HCT116 (cell line): ENCODE data around the gene C2orf92. TPM values are rescaled to one million over a fixed set of nuclear protein-coding genes. Genes with fewer than 3 reads are reported as not detected.

Experiments
- ATAC-seq: fragments of 200-7000 bp; cut with Tn5 transposase; 2 replicates; pipeline ENCODE4 v1.9.1; 2020; ENCODE audit warnings: mild to moderate bottlenecking, moderate library complexity
- BruUV-seq: library from RNA; stranded (reverse); fragments of 400-500 nt; replicated peaks from 2 replicates; lab custom pipeline; 2021; lab: Mats Ljungman, UMichigan
- CTCF ChIA-PET: fragments of 300-600 bp; sonication (Branson Sonifier 250); formaldehyde crosslinking; loops from one replicate; lab custom pipeline; 2021; ENCODE audit warnings: antibody characterized with exemption; lab: Charles Lee
- POLR2A ChIA-PET: fragments of 300-600, 350-600 bp; sonication (Branson Sonifier 250); formaldehyde crosslinking; loops from one replicate; lab custom pipeline; 2021; ENCODE audit warnings: antibody characterized with exemption; lab: Charles Lee
- RAD21 ChIA-PET, 2 experiments: fragments of 300-600 bp; sonication (Branson Sonifier 250); formaldehyde crosslinking; loops; one replicate each; lab custom pipeline; 2023; ENCODE audit warnings: low total read pairs in 2 of 2; ENCODE audit not compliant: uncharacterized antibody in 2 of 2, unreplicated experiment in 2 of 2, low non-redundant PET in 1 of 2; lab: Charles Lee
- DNase-seq: peaks from one replicate; pipeline ENCODE4 v3.0.0-alpha.2; 2010; ENCODE audit warnings: low read depth, low spot score
- H2AFZ ChIP-seq: fragments of 200-600 bp; shearing (Covaris generic), sonication (generic); 2 replicates; pipeline ENCODE4 v1.6.1; 2017; ENCODE audit warnings: low read depth, mixed run types, mixed read lengths, antibody characterized with exemption, low read length; ENCODE audit not compliant: poor library complexity, severe bottlenecking
- H3K27ac ChIP-seq: 2 replicates; pipeline ENCODE4 v1.5.1; 2012; ENCODE audit warnings: low read depth, low read length
- H3K27me3 ChIP-seq: fragments of 200-600 bp; sonication (generic); 2 replicates; pipeline ENCODE4 v1.6.1; 2016; ENCODE audit warnings: mixed run types, low read length, mixed read lengths; ENCODE audit not compliant: insufficient read depth
- H3K36me3 ChIP-seq, 2 experiments: fragments of 200-500 bp in 1 of 2; fragments of 200-600 bp in 1 of 2; sonication (Bioruptor generic) in 1 of 2; sonication (generic) in 1 of 2; 2 replicates each; pipeline versions ENCODE4 v1.5.1 to v1.6.1; 2014 to 2016; ENCODE audit warnings: low read length in 2 of 2, inconsistent platforms in 1 of 2, mixed read lengths in 1 of 2, mixed run types in 1 of 2; ENCODE audit not compliant: insufficient read depth in 2 of 2, control insufficient read depth in 1 of 2
- H3K4me1 ChIP-seq, 2 experiments: fragments of 200-600 bp in 1 of 2; sonication (generic) in 1 of 2; 2 replicates each; pipeline versions ENCODE4 v1.5.1 to v1.6.1; 2012 to 2017; ENCODE audit warnings: low read length in 2 of 2, inconsistent platforms in 1 of 2, mild to moderate bottlenecking in 1 of 2, mixed read lengths in 1 of 2, mixed run types in 1 of 2, moderate library complexity in 1 of 2; ENCODE audit not compliant: insufficient read depth in 2 of 2, control insufficient read depth in 1 of 2
- H3K4me2 ChIP-seq: fragments of 200-600 bp; sonication (generic); 2 replicates; pipeline ENCODE4 v1.6.1; 2017; ENCODE audit warnings: mixed run types, low read length, mixed read lengths
- H3K4me3 ChIP-seq, 2 experiments: fragments of 200-600 bp in 1 of 2; sonication (generic) in 1 of 2; replicated peaks in 1 of 2; 2 replicates each; pipeline ENCODE4 v1.5.1; 2011 to 2016; ENCODE audit warnings: low read length in 2 of 2, control low read depth in 1 of 2, low read depth in 1 of 2, mild to moderate bottlenecking in 1 of 2, mixed read lengths in 1 of 2, mixed run types in 1 of 2
- H3K79me2 ChIP-seq: fragments of 200-600 bp; sonication (generic); 2 replicates; pipeline ENCODE4 v1.6.1; 2017; ENCODE audit warnings: mild to moderate bottlenecking, mixed run types, low read length, moderate library complexity, mixed read lengths; ENCODE audit not compliant: insufficient read depth
- H3K9ac ChIP-seq: fragments of 200-600 bp; sonication (generic); 2 replicates; pipeline ENCODE4 v1.6.1; 2016; ENCODE audit warnings: low read length, mixed read lengths
- H3K9me2 ChIP-seq: fragments of 200-600 bp; sonication (generic), shearing (Covaris generic); 2 replicates; pipeline ENCODE4 v1.6.1; 2017; ENCODE audit warnings: mixed run types, mild to moderate bottlenecking, moderate library complexity; ENCODE audit not compliant: insufficient read depth
- H3K9me3 ChIP-seq, 2 experiments: fragments of 200-500 bp in 1 of 2; fragments of 200-600 bp in 1 of 2; sonication (Bioruptor generic) in 1 of 2; sonication (generic) in 1 of 2; 2 replicates each; pipeline ENCODE4 v1.6.1; 2014 to 2017; ENCODE audit warnings: low read length in 2 of 2, mixed read lengths in 2 of 2, inconsistent platforms in 1 of 2, low read depth in 1 of 2, mild to moderate bottlenecking in 1 of 2, mixed run types in 1 of 2, moderate library complexity in 1 of 2; ENCODE audit not compliant: control insufficient read depth in 1 of 2, insufficient read depth in 1 of 2
- H4K20me1 ChIP-seq: fragments of 200-600 bp; sonication (generic), shearing (Covaris generic); 2 replicates; pipeline ENCODE4 v1.6.1; 2017; ENCODE audit warnings: mixed run types, mild to moderate bottlenecking, moderate library complexity; ENCODE audit not compliant: insufficient read depth
- CBX3 ChIP-seq: IDR thresholded peaks from 2 replicates; pipeline ENCODE4 v1.6.1; 2012; ENCODE audit warnings: low read depth
- EGR1 ChIP-seq: IDR thresholded peaks from 2 replicates; pipeline ENCODE4 v1.6.1; 2012; ENCODE audit warnings: low read depth
- ELF1 ChIP-seq: IDR thresholded peaks from 2 replicates; pipeline ENCODE4 v1.6.1; 2012; ENCODE audit warnings: low read depth, borderline replicate concordance
- EZH2phosphoT487 ChIP-seq: fragments of 200-600 bp; IDR thresholded peaks from 2 replicates; pipeline ENCODE4 v1.6.1; 2018; ENCODE audit warnings: antibody characterized with exemption, borderline replicate concordance
- FOSL1 ChIP-seq: IDR thresholded peaks from 2 replicates; pipeline ENCODE4 v1.6.1; 2012; ENCODE audit warnings: low read depth
- POLR2A ChIP-seq: IDR thresholded peaks from 2 replicates; pipeline ENCODE4 v1.7.0; 2011; ENCODE audit warnings: borderline replicate concordance; ENCODE audit not compliant: insufficient read depth, insufficient read length; ENCODE audit errors: extremely low read depth
- RAD21 ChIP-seq: IDR thresholded peaks from 2 replicates; pipeline ENCODE4 v1.6.1; 2012; ENCODE audit warnings: low read depth, mild to moderate bottlenecking
- SP1 ChIP-seq: IDR thresholded peaks from 2 replicates; pipeline ENCODE4 v1.6.1; 2012; ENCODE audit warnings: low read depth
- ZFX ChIP-seq: fragments of 450-650 bp; IDR thresholded peaks from 2 replicates; pipeline ENCODE4 v1.6.1; 2017
- intact Hi-C: fragments of 100-400 bp; cut with micrococcal nuclease; formaldehyde crosslinking; loops from 2 replicates; pipeline ENCODE4 v1.10.0; 2022
- total RNA-seq: library from RNA; stranded (reverse); gene quantifications from one replicate; pipeline ENCODE4 v1.2.1, GENCODE V29; 2021; ENCODE audit not compliant: unreplicated experiment
- TF ChIP-seq, protein P1 (sequence below): IDR thresholded peaks from 2 replicates; pipeline ENCODE4 v1.6.1; 2012; ENCODE audit warnings: low read depth
- TF ChIP-seq, protein P2 (sequence below): IDR thresholded peaks from 2 replicates; pipeline ENCODE4 v1.6.1; 2012
- TF ChIP-seq, protein P3 (sequence below), 3 experiments: fragments of 200-600 bp in 1 of 3; sonication (generic) in 1 of 3; IDR thresholded peaks in 2 of 3; conservative IDR thresholded peaks in 1 of 3; 2 replicates each; pipeline ENCODE4 v1.5.1; 2012 to 2017; ENCODE audit warnings: low read depth in 2 of 3, low read length in 2 of 3, antibody characterized with exemption in 1 of 3, borderline replicate concordance in 1 of 3, control low read depth in 1 of 3, mild to moderate bottlenecking in 1 of 3, mixed read lengths in 1 of 3, mixed run types in 1 of 3, moderate library complexity in 1 of 3; ENCODE audit not compliant: insufficient read depth in 1 of 3
- TF ChIP-seq, protein P4 (sequence below): IDR thresholded peaks from 2 replicates; pipeline ENCODE4 v1.6.1; 2012

The C2orf92 gene
- total RNA-seq, 1 experiment from 2014 or later = 3.0 TPM

DNA sequence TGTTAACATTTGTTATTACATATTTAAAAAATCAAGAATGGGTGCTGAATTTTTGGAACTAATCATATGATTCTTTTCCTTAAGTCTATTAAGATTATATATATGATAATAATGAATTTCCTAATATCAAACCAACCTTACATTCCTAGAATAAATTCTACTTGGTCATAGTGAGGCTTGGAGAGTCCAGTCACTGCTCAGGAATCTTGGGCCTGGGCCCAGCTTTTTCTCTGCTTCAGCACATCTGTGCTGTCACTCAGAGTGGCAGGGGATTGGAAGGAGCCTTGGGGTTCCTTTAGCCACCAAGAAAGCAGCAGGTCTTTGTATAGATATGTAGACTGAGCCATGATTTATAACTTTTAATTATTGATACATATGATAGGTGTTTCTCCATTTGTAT is 24.0 kb downstream of the C2orf92 start:
- Histone ChIP-seq H3K4me2 (no peak overlapping the region), H3K27ac (no peak overlapping the region), H3K79me2 (no peaks in the 10 kb centered on the region), H3K4me3 (no peak overlapping the region), H4K20me1 (no peaks in the 10 kb centered on the region), H3K9ac (no peak overlapping the region), H3K4me1 (peaks cover 0 to 9% of the 10 kb centered on the region in 2 experiments; a peak in 1 of 4 replicates), H2AFZ (no peak overlapping the region), H3K9me2 (no peaks in the 10 kb centered on the region), H3K36me3 (no peaks in the 10 kb centered on the region), H3K9me3 (no peaks in the 10 kb centered on the region), H3K27me3 (no peaks in the 10 kb centered on the region)
- intact Hi-C loops = no loop called here
- ATAC-seq = no peak
- DNase-seq = no peak
- POLR2A ChIA-PET = no interaction called here
- RAD21 ChIA-PET = no interaction called here
- BruUV-seq = no TSS peak
- CTCF ChIA-PET = no interaction called here
- TF ChIP-seq FOSL1 = peak; percentile 16; the same call in 1 of the 2 replicates
- no peak for TF ChIP-seq ELF1

DNA sequence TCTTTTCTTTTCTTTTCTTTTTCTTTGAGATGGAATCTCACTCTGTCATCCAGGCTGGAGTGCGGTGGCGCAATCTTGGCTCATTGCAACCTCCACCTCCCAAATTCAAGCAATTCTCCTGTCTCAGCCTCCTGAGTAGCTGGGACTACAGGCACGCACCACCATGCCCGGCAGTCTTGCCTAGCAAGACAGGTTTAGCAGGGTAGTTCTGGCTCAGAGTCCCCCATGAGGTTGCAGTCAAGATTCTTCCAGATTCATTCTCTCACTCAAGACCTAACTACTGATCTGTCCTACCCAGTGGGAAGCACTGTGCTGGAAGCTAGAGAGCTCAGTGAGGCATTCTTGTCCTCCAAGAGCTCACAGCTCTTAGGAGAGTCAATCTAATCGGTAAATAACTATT is 26.2 kb downstream of the C2orf92 start:
- H3K4me2 ChIP-seq = no peak overlapping the region
- DNase-seq (no peak), ATAC-seq (no peak)
- ChIA-PET POLR2A (interaction anchor here (1.3 kb wide), 1 partner anchor 31 kb away, joined by 5 read pairs; the partner anchor contains the start of gene ACTR1B), RAD21 (interaction anchor here in 1 of 2 experiments (1.1 kb wide), 1 partner anchor 105 kb away, joined by 3 read pairs; no protein-coding TSS in a partner anchor), CTCF (interaction anchor here (5.5 kb wide), 1 partner anchor 105 kb away, joined by 89 read pairs; the partner anchor contains the start of gene ANKRD36B)
- H3K36me3 ChIP-seq = no peaks in the 10 kb centered on the region
- H3K9ac ChIP-seq = no peak overlapping the region
- no TSS peak for BruUV-seq
- no peak overlapping the region for H2AFZ ChIP-seq
- no peak overlapping the region for H3K27ac ChIP-seq
- intact Hi-C loops = no loop called here
- H3K9me3 ChIP-seq = no peaks in the 10 kb centered on the region
- H3K79me2 ChIP-seq = no peaks in the 10 kb centered on the region
- H3K4me1 ChIP-seq = peaks cover 0 to 5% of the 10 kb centered on the region in 2 experiments; a peak in 1 of 4 replicates
- no peak overlapping the region for H3K4me3 ChIP-seq
- H3K9me2 ChIP-seq = no peaks in the 10 kb centered on the region
- TF ChIP-seq, protein P1, sequence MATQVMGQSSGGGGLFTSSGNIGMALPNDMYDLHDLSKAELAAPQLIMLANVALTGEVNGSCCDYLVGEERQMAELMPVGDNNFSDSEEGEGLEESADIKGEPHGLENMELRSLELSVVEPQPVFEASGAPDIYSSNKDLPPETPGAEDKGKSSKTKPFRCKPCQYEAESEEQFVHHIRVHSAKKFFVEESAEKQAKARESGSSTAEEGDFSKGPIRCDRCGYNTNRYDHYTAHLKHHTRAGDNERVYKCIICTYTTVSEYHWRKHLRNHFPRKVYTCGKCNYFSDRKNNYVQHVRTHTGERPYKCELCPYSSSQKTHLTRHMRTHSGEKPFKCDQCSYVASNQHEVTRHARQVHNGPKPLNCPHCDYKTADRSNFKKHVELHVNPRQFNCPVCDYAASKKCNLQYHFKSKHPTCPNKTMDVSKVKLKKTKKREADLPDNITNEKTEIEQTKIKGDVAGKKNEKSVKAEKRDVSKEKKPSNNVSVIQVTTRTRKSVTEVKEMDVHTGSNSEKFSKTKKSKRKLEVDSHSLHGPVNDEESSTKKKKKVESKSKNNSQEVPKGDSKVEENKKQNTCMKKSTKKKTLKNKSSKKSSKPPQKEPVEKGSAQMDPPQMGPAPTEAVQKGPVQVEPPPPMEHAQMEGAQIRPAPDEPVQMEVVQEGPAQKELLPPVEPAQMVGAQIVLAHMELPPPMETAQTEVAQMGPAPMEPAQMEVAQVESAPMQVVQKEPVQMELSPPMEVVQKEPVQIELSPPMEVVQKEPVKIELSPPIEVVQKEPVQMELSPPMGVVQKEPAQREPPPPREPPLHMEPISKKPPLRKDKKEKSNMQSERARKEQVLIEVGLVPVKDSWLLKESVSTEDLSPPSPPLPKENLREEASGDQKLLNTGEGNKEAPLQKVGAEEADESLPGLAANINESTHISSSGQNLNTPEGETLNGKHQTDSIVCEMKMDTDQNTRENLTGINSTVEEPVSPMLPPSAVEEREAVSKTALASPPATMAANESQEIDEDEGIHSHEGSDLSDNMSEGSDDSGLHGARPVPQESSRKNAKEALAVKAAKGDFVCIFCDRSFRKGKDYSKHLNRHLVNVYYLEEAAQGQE = no peak
- no peak for TF ChIP-seq POLR2A
- TF ChIP-seq, protein P2, sequence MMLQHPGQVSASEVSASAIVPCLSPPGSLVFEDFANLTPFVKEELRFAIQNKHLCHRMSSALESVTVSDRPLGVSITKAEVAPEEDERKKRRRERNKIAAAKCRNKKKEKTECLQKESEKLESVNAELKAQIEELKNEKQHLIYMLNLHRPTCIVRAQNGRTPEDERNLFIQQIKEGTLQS = no peak
- TF ChIP-seq SP1 = no peak
- no peak for TF ChIP-seq EZH2phosphoT487
- TF ChIP-seq, protein P3, sequence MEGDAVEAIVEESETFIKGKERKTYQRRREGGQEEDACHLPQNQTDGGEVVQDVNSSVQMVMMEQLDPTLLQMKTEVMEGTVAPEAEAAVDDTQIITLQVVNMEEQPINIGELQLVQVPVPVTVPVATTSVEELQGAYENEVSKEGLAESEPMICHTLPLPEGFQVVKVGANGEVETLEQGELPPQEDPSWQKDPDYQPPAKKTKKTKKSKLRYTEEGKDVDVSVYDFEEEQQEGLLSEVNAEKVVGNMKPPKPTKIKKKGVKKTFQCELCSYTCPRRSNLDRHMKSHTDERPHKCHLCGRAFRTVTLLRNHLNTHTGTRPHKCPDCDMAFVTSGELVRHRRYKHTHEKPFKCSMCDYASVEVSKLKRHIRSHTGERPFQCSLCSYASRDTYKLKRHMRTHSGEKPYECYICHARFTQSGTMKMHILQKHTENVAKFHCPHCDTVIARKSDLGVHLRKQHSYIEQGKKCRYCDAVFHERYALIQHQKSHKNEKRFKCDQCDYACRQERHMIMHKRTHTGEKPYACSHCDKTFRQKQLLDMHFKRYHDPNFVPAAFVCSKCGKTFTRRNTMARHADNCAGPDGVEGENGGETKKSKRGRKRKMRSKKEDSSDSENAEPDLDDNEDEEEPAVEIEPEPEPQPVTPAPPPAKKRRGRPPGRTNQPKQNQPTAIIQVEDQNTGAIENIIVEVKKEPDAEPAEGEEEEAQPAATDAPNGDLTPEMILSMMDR (IDR thresholded peaks at IDR 0.05 in 2 of 3, conservative IDR thresholded peaks at IDR 0.05 in 1 of 3; ENCODE audit: borderline replicate concordance in 1 of 3, insufficient read depth in 1 of 3, low read depth in 2 of 3, low read length in 2 of 3) = no peak
- TF ChIP-seq, protein P4, sequence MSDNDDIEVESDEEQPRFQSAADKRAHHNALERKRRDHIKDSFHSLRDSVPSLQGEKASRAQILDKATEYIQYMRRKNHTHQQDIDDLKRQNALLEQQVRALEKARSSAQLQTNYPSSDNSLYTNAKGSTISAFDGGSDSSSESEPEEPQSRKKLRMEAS = no peak
- no peak for TF ChIP-seq CBX3
- TF ChIP-seq EGR1 = no peak
- no peak for TF ChIP-seq ZFX
- TF ChIP-seq RAD21 = no peak
- H3K27me3 ChIP-seq = no peaks in the 10 kb centered on the region
- no peaks in the 10 kb centered on the region for H4K20me1 ChIP-seq
